Glomerular endothelial cell (primary cell): ENCODE measurements around the gene AP5S1. TPM values are rescaled to one million over a fixed set of nuclear protein-coding genes. Genes with fewer than 3 reads are reported as not detected.
"Not testable (repeated sequence)": the region's sequence is repeated elsewhere in the genome, so short reads cannot be mapped to it uniquely, and the experiment has no call there.

ENCODE experiments used
- DNase-seq: peaks from one replicate; pipeline ENCODE4 v3.0.0-alpha.2; 2011; ENCODE audit warnings: low read depth, low spot score; ENCODE audit errors: extremely low read depth
- total RNA-seq: library from RNA; depleted of rRNA; stranded (reverse); fragments of >200 nt; gene quantifications from 2 replicates; pipeline ENCODE4 v1.2.3, GENCODE V29; 2015

The AP5S1 gene
- total RNA-seq, 1 donor from 2014 or later: 17.6 TPM

GRCh38 chr20:3788685-3789155, 31.6 kb upstream of the AP5S1 start:
- no peak for DNase-seq

- DNase-seq: not testable (repeated sequence)
Measured at GRCh38 chr20:3789201-3789600, 31.1 kb upstream of the AP5S1 start.

GRCh38 chr20:3794168-3794567, 26.2 kb upstream of the AP5S1 start:
- not testable (repeated sequence) for DNase-seq

GRCh38 chr20:3794701-3795420, 25.5 kb upstream of the AP5S1 start:
- no peak for DNase-seq

- DNase-seq: no peak
Measured at GRCh38 chr20:3795511-3796468, 24.6 kb upstream of the AP5S1 start, which contains the start of gene CDC25B. TSS of gene CDC25B (plus strand) at chr20:3796310. CDS start at chr20:3796532, 222 bp downstream.

- DNase-seq: no peak
Measured at GRCh38 chr20:3796477-3797225, 23.7 kb upstream of the AP5S1 start.

- no peak for DNase-seq
Measured at GRCh38 chr20:3797226-3797545, 23.2 kb upstream of the AP5S1 start.

GRCh38 chr20:3797592-3798372, 22.6 kb upstream of the AP5S1 start:
- DNase-seq: no peak

- no peak for DNase-seq
Measured at GRCh38 chr20:3798373-3798768, 22.0 kb upstream of the AP5S1 start.

- DNase-seq: no peak
Measured at GRCh38 chr20:3798908-3799248, 21.5 kb upstream of the AP5S1 start.

GRCh38 chr20:3800256-3800877, 20.0 kb upstream of the AP5S1 start:
- DNase-seq: no peak

GRCh38 chr20:3800878-3801260, 19.5 kb upstream of the AP5S1 start:
- DNase-seq: no peak

GRCh38 chr20:3801299-3801698, 19.0 kb upstream of the AP5S1 start:
- no peak for DNase-seq

GRCh38 chr20:3801846-3802245, 18.5 kb upstream of the AP5S1 start:
- no peak for DNase-seq

GRCh38 chr20:3802524-3803239, 17.7 kb upstream of the AP5S1 start:
- no peak for DNase-seq

- DNase-seq: no peak
Measured at GRCh38 chr20:3803289-3803688, 17.1 kb upstream of the AP5S1 start.

- DNase-seq: no peak
Measured at GRCh38 chr20:3803854-3804253, 16.5 kb upstream of the AP5S1 start.

GRCh38 chr20:3804254-3804751, 16.0 kb upstream of the AP5S1 start:
- DNase-seq: no peak

- DNase-seq: no peak
Measured at GRCh38 chr20:3804781-3805180, 15.6 kb upstream of the AP5S1 start.
